ENCODE measurements around the gene RAD51B. TPM values are rescaled to one million over a fixed set of nuclear protein-coding genes. Genes with fewer than 3 reads are reported as not detected.

Gene RAD51B
- polyA plus RNA-seq, 1 donor (not counting 4 experiments of a cell fraction or from before 2014, with no cell fraction given): 13.3 TPM

DNA sequence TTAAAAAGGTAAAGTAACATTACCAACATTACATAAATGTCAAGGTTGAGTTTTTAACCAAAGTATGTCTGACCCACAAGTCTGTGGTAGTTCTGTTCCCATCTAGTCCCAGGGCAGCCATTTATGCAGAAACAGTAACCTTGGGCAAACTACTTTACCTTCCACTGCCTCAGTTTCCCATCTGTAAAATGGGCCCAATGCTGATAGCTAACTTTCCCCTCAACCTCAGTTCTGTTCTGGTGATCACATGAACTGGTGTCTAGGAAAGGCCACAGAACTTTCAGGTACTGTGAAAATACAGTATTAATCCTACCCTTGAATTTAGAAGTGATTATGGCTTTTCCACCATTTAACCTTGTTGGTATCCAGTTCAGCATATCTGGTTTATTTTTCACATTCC is 859.7 kb downstream of the RAD51B start:
- H3K4me2 ChIP-seq (ENCODE audit: control insufficient read depth, extremely low read depth, insufficient read depth, low read depth, low read length): no peak overlapping the region
- no peak overlapping the region for H3K4me3 ChIP-seq (ENCODE audit: control insufficient read depth in 2 of 3, extremely low read depth in 1 of 3, insufficient read depth in 2 of 3, low read depth in 1 of 3, low read length in 3 of 3)
- TF ChIP-seq EZH2 (IDR thresholded peaks at IDR 0.05; ENCODE audit: low read length): no peak
- TF ChIP-seq, protein P1, sequence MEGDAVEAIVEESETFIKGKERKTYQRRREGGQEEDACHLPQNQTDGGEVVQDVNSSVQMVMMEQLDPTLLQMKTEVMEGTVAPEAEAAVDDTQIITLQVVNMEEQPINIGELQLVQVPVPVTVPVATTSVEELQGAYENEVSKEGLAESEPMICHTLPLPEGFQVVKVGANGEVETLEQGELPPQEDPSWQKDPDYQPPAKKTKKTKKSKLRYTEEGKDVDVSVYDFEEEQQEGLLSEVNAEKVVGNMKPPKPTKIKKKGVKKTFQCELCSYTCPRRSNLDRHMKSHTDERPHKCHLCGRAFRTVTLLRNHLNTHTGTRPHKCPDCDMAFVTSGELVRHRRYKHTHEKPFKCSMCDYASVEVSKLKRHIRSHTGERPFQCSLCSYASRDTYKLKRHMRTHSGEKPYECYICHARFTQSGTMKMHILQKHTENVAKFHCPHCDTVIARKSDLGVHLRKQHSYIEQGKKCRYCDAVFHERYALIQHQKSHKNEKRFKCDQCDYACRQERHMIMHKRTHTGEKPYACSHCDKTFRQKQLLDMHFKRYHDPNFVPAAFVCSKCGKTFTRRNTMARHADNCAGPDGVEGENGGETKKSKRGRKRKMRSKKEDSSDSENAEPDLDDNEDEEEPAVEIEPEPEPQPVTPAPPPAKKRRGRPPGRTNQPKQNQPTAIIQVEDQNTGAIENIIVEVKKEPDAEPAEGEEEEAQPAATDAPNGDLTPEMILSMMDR (optimal IDR thresholded peaks at IDR 0.05 in 1 of 3, IDR thresholded peaks at IDR 0.05 in 1 of 3, conservative IDR thresholded peaks at IDR 0.05 in 1 of 3; ENCODE audit: extremely low read depth in 1 of 3, insufficient read depth in 2 of 3, low read length in 3 of 3): no peak
- no peaks in the 10 kb centered on the region for H3K79me2 ChIP-seq (ENCODE audit: control insufficient read depth, insufficient read depth, low read length)
- no peak overlapping the region for H2AFZ ChIP-seq (ENCODE audit: control insufficient read depth, low read length)
- peaks cover 6% of the 10 kb centered on the region for H3K9me3 ChIP-seq (ENCODE audit: control insufficient read depth, low read depth, low read length)
- no peaks in the 10 kb centered on the region for H4K20me1 ChIP-seq (ENCODE audit: control insufficient read depth, extremely low read depth, insufficient read depth, low read length)
- DNase-seq (ENCODE audit: low read depth, low spot score) (no peak), FAIRE-seq (no peak)
- no peaks in the 10 kb centered on the region for H3K36me3 ChIP-seq (ENCODE audit: control insufficient read depth in 2 of 2, extremely low read depth in 1 of 2, insufficient read depth in 2 of 2, low read length in 2 of 2)
- dilution Hi-C loops (cut with MboI; ENCODE audit: extremely low pct_ligation_motif_present, low sequenced_read_pairs): no loop called here
- H3K27me3 ChIP-seq (ENCODE audit: control insufficient read depth, extremely low read depth, insufficient read depth, low read length): no peaks in the 10 kb centered on the region
- no peaks in the 10 kb centered on the region for H3K9me1 ChIP-seq (ENCODE audit: control insufficient read depth, extremely low read depth, insufficient read depth, low read length)
- H3K27ac ChIP-seq (ENCODE audit: control insufficient read depth, insufficient read depth, low read length): no peak overlapping the region
- H3K4me1 ChIP-seq (ENCODE audit: control insufficient read depth, extremely low read depth, insufficient read depth, low read length): peaks cover 85% of the 10 kb centered on the region
- no peak overlapping the region for H3K9ac ChIP-seq (ENCODE audit: control insufficient read depth, extremely low read depth, insufficient read depth, low read length)

DNA sequence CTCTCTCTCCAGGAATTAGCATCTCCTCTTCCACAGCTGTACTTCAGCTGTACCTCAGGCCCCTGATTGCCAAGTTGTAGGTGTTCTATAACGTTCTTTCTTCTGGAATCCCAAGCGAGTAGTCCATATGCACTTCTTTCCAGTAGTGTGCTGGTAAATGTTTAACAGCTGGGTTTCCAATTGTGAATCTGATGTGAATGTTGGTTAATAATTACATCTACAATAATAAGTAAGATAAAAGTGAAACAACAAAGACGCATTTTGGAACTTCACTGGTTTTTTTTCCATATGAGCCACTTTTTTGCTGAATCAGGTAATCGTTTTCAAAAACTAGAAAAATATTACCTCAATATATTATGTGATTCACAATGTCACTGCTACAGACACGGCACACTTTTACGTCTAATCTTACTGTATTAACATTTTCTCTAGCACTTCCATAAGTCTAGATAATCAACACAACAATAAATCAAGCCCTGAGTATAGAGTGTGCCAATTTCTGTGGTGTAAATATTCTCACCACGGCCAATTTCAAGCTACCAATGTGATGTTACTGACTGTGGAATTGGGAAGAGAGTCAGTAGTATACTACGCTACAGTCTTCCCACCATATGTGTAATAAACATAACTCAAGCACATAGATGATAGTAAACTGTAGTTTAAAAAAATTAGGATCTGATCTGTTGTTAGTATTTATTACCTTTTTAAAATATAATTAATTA is 860.3 kb downstream of the RAD51B start:
- TF ChIP-seq, protein P1 (optimal IDR thresholded peaks at IDR 0.05 in 1 of 3, IDR thresholded peaks at IDR 0.05 in 1 of 3, conservative IDR thresholded peaks at IDR 0.05 in 1 of 3; ENCODE audit: extremely low read depth in 1 of 3, insufficient read depth in 2 of 3, low read length in 3 of 3): no peak
- TF ChIP-seq EZH2 (IDR thresholded peaks at IDR 0.05; ENCODE audit: low read length): no peak
- Histone ChIP-seq H3K4me1 (ENCODE audit: control insufficient read depth, extremely low read depth, insufficient read depth, low read length) (peaks cover 87% of the 10 kb centered on the region), H3K4me2 (ENCODE audit: control insufficient read depth, extremely low read depth, insufficient read depth, low read depth, low read length) (no peak overlapping the region), H3K27me3 (ENCODE audit: control insufficient read depth, extremely low read depth, insufficient read depth, low read length) (no peaks in the 10 kb centered on the region), H2AFZ (ENCODE audit: control insufficient read depth, low read length) (no peak overlapping the region), H3K27ac (ENCODE audit: control insufficient read depth, insufficient read depth, low read length) (peak overlapping the region; percentile 97), H3K4me3 (ENCODE audit: control insufficient read depth in 2 of 3, extremely low read depth in 1 of 3, insufficient read depth in 2 of 3, low read depth in 1 of 3, low read length in 3 of 3) (no peak overlapping the region), H3K9me1 (ENCODE audit: control insufficient read depth, extremely low read depth, insufficient read depth, low read length) (no peaks in the 10 kb centered on the region), H3K79me2 (ENCODE audit: control insufficient read depth, insufficient read depth, low read length) (no peaks in the 10 kb centered on the region), H3K9ac (ENCODE audit: control insufficient read depth, extremely low read depth, insufficient read depth, low read length) (no peak overlapping the region), H3K9me3 (ENCODE audit: control insufficient read depth, low read depth, low read length) (peaks cover 6% of the 10 kb centered on the region), H4K20me1 (ENCODE audit: control insufficient read depth, extremely low read depth, insufficient read depth, low read length) (no peaks in the 10 kb centered on the region), H3K36me3 (ENCODE audit: control insufficient read depth in 2 of 2, extremely low read depth in 1 of 2, insufficient read depth in 2 of 2, low read length in 2 of 2) (no peaks in the 10 kb centered on the region)
- dilution Hi-C loops (cut with MboI; ENCODE audit: extremely low pct_ligation_motif_present, low sequenced_read_pairs): no loop called here
- DNase-seq (ENCODE audit: low read depth, low spot score): no peak
- no peak for FAIRE-seq

All from keratinocyte (primary cell).